ENCODE results near the gene PAPSS2. TPM values are rescaled to one million over a fixed set of nuclear protein-coding genes. Genes with fewer than 3 reads are reported as not detected.

Gene PAPSS2
- total and polyA plus RNA-seq, 2 experiments from 2014 or later: 13.2 to 19.6 TPM

Other genes with a start within 250 kb of the PAPSS2 start
- 39.3 and 43.0 TPM in 2 replicates for gene MINPP1, start 155.0 kb upstream of the PAPSS2 start, total RNA-seq (2014; rRNA removed; shearing (Covaris generic))
- gene MINPP1, start 155.0 kb upstream of the PAPSS2 start, polyA plus RNA-seq (2016; fragmentation: Nextera tagmentation; extraction: Ambion mirVana): 27.0 TPM in 2 replicates
- 43.3 and 49.6 TPM in 2 replicates for gene ATAD1, start 158.3 kb downstream of the PAPSS2 start, total RNA-seq (2014; rRNA removed; shearing (Covaris generic))
- gene ATAD1, start 158.3 kb downstream of the PAPSS2 start, polyA plus RNA-seq (2016; fragmentation: Nextera tagmentation; extraction: Ambion mirVana): 26.3 and 30.3 TPM in 2 replicates
- gene KLLN, start 203.7 kb downstream of the PAPSS2 start, total RNA-seq (2014; rRNA removed; shearing (Covaris generic)): 0.24 and 0.62 TPM in 2 replicates
- gene KLLN, start 203.7 kb downstream of the PAPSS2 start, polyA plus RNA-seq (2016; fragmentation: Nextera tagmentation; extraction: Ambion mirVana): 0.29 and 0.35 TPM in 2 replicates
- 50.0 and 64.0 TPM in 2 replicates for gene PTEN, start 203.7 kb downstream of the PAPSS2 start, total RNA-seq (2014; rRNA removed; shearing (Covaris generic))
- gene PTEN, start 203.7 kb downstream of the PAPSS2 start, polyA plus RNA-seq (2016; fragmentation: Nextera tagmentation; extraction: Ambion mirVana): 20.8 and 23.4 TPM in 2 replicates

Measured in GM23338 (cell line).